Karpas-422 (cell line): ENCODE results near the gene OR4D10. TPM values are rescaled to one million over a fixed set of nuclear protein-coding genes. Genes with fewer than 3 reads are reported as not detected.
A peak's percentile ranks its signal among the peaks of the same experiment; 100 is the strongest.

Experiments
- DNase-seq: peaks from one replicate; pipeline ENCODE4 v3.0.0-alpha.2; 2015
- H2AFZ ChIP-seq: fragments of 200-600 bp; sonication (generic); 2 replicates; pipeline ENCODE4 v1.6.1; 2014; ENCODE audit warnings: antibody characterized with exemption, low read length, mixed read lengths
- H3K27ac ChIP-seq: fragments of 200-600 bp; sonication (generic); 2 replicates; pipeline ENCODE4 v1.5.1; 2014; ENCODE audit warnings: mild to moderate bottlenecking, low read length, moderate library complexity
- H3K27me3 ChIP-seq: fragments of 200-600 bp; sonication (generic); 2 replicates; pipeline ENCODE4 v1.6.1; 2014; ENCODE audit warnings: low read length, mixed read lengths
- H3K36me3 ChIP-seq: fragments of 200-600 bp; sonication (generic); 2 replicates; pipeline ENCODE4 v1.6.1; 2014; ENCODE audit warnings: low read length, mixed read lengths; ENCODE audit not compliant: insufficient read depth
- H3K4me1 ChIP-seq: fragments of 200-600 bp; sonication (generic); 2 replicates; pipeline ENCODE4 v1.6.1; 2014; ENCODE audit warnings: mild to moderate bottlenecking, low read length, mixed read lengths
- H3K4me2 ChIP-seq: fragments of 200-600 bp; sonication (generic); 2 replicates; pipeline ENCODE4 v1.6.1; 2014; ENCODE audit warnings: low read length, low read depth, mild to moderate bottlenecking; ENCODE audit not compliant: poor library complexity, severe bottlenecking
- H3K4me3 ChIP-seq: fragments of 200-600 bp; sonication (generic); 2 replicates; pipeline ENCODE4 v1.5.1; 2014; ENCODE audit warnings: mild to moderate bottlenecking, antibody characterized with exemption, low read length, mixed read lengths
- H3K79me2 ChIP-seq: fragments of 200-600 bp; sonication (generic); 2 replicates; pipeline ENCODE4 v1.6.1; 2014; ENCODE audit warnings: mild to moderate bottlenecking, low read length, mixed read lengths
- H3K9ac ChIP-seq: fragments of 200-600 bp; sonication (generic); 2 replicates; pipeline ENCODE4 v1.6.0; 2014; ENCODE audit warnings: low read length
- H3K9me2 ChIP-seq: fragments of 200-600 bp; sonication (generic), shearing (Covaris generic); replicated peaks from 2 replicates; pipeline ENCODE4 v1.6.0; 2014; ENCODE audit warnings: mild to moderate bottlenecking, low read length, moderate library complexity; ENCODE audit not compliant: insufficient read depth
- H3K9me3 ChIP-seq: fragments of 300-700, 200-600 bp; sonication (generic); 2 replicates; pipeline ENCODE4 v1.6.1; 2014; ENCODE audit warnings: low read length, mixed read lengths
- H4K20me1 ChIP-seq: fragments of 200-600 bp; sonication (generic); 2 replicates; pipeline ENCODE4 v1.6.1; 2014; ENCODE audit warnings: mild to moderate bottlenecking, antibody characterized with exemption, low read length, low read depth; ENCODE audit not compliant: insufficient read depth
- total RNA-seq: library from RNA; depleted of rRNA; stranded (reverse); fragments of >200 nt; shearing (Covaris generic); gene quantifications from 2 replicates; pipeline ENCODE4 v1.2.3, GENCODE V29; 2014; ENCODE audit warnings: low replicate concordance; rRNA removed

The OR4D10 gene
- total RNA-seq = not detected in 2 replicates

GRCh38 chr11:59473015-59473414 lies at the start of gene OR4D10:
Gene OR4D10, plus strand, starts transcription at chr11:59473315. Its CDS starts 4,115 bp downstream, at chr11:59477430.
- no peaks in the 10 kb centered on the region for H3K36me3 ChIP-seq
- H3K9ac ChIP-seq = no peak within 1 kb of the TSS
- H3K9me2 ChIP-seq = no peaks in the 10 kb centered on the region
- no peaks in the 10 kb centered on the region for H3K27me3 ChIP-seq
- H3K4me2 ChIP-seq = no peak within 1 kb of the TSS
- H3K4me1 ChIP-seq = no peaks in the 10 kb centered on the region
- no peak within 1 kb of the TSS for H2AFZ ChIP-seq
- H3K9me3 ChIP-seq = no peaks in the 10 kb centered on the region
- H3K4me3 ChIP-seq = no peak within 1 kb of the TSS
- no peaks in the 10 kb centered on the region for H4K20me1 ChIP-seq
- no peak for DNase-seq
- H3K79me2 ChIP-seq = no peaks in the 10 kb centered on the region
- no peak within 1 kb of the TSS for H3K27ac ChIP-seq

GRCh38 chr11:59423835-59424234 lies 49.3 kb upstream of the OR4D10 start:
- Histone ChIP-seq H3K9me2 (no peaks in the 10 kb centered on the region), H3K4me3 (no peak overlapping the region), H3K27me3 (no peaks in the 10 kb centered on the region), H3K9ac (no peak overlapping the region), H3K79me2 (no peaks in the 10 kb centered on the region), H2AFZ (no peak overlapping the region), H3K36me3 (no peaks in the 10 kb centered on the region), H3K4me2 (no peak overlapping the region), H3K9me3 (no peaks in the 10 kb centered on the region), H4K20me1 (no peaks in the 10 kb centered on the region), H3K27ac (no peak overlapping the region), H3K4me1 (no peaks in the 10 kb centered on the region)
- DNase-seq = no peak

- H3K9ac ChIP-seq = no peak overlapping the region
- no peaks in the 10 kb centered on the region for H3K36me3 ChIP-seq
- no peak overlapping the region for H3K4me2 ChIP-seq
- no peaks in the 10 kb centered on the region for H3K9me2 ChIP-seq
- no peaks in the 10 kb centered on the region for H4K20me1 ChIP-seq
- no peaks in the 10 kb centered on the region for H3K79me2 ChIP-seq
- no peaks in the 10 kb centered on the region for H3K27me3 ChIP-seq
- H3K4me1 ChIP-seq = no peaks in the 10 kb centered on the region
- H3K4me3 ChIP-seq = no peak overlapping the region
- no peak overlapping the region for H3K27ac ChIP-seq
- H2AFZ ChIP-seq = no peak overlapping the region
- no peaks in the 10 kb centered on the region for H3K9me3 ChIP-seq
- no peak for DNase-seq
Measured at GRCh38 chr11:59425131-59425530, 48.0 kb upstream of the OR4D10 start.

- Histone ChIP-seq H3K9me2 (no peaks in the 10 kb centered on the region), H3K27me3 (no peaks in the 10 kb centered on the region), H3K4me1 (no peaks in the 10 kb centered on the region), H3K27ac (no peak within 1 kb of the TSS), H2AFZ (no peak within 1 kb of the TSS), H3K4me2 (no peak within 1 kb of the TSS), H3K9ac (no peak within 1 kb of the TSS), H4K20me1 (no peaks in the 10 kb centered on the region), H3K4me3 (no peak within 1 kb of the TSS), H3K36me3 (no peaks in the 10 kb centered on the region), H3K79me2 (no peaks in the 10 kb centered on the region), H3K9me3 (no peaks in the 10 kb centered on the region)
- no peak for DNase-seq
Measured at GRCh38 chr11:59426361-59427067, 46.6 kb upstream of the OR4D10 start, which contains the start of gene OR5A2. Gene OR5A2, minus strand, starts transcription at chr11:59426413. Its CDS starts 3,460 bp downstream, at chr11:59422953.

- Histone ChIP-seq H3K27me3 (no peaks in the 10 kb centered on the region), H3K9me2 (no peaks in the 10 kb centered on the region), H3K36me3 (no peaks in the 10 kb centered on the region), H3K27ac (no peak overlapping the region), H3K4me3 (no peak overlapping the region), H4K20me1 (no peaks in the 10 kb centered on the region), H3K9me3 (no peaks in the 10 kb centered on the region), H2AFZ (no peak overlapping the region), H3K79me2 (no peaks in the 10 kb centered on the region), H3K9ac (no peak overlapping the region), H3K4me1 (no peaks in the 10 kb centered on the region), H3K4me2 (no peak overlapping the region)
- DNase-seq = no peak
Measured at GRCh38 chr11:59427068-59427382, 46.1 kb upstream of the OR4D10 start.

GRCh38 chr11:59429924-59430516 lies 43.1 kb upstream of the OR4D10 start:
- H3K4me1 ChIP-seq = no peaks in the 10 kb centered on the region
- no peaks in the 10 kb centered on the region for H3K9me2 ChIP-seq
- no peak overlapping the region for H3K4me3 ChIP-seq
- no peaks in the 10 kb centered on the region for H3K9me3 ChIP-seq
- H3K36me3 ChIP-seq = no peaks in the 10 kb centered on the region
- no peak overlapping the region for H2AFZ ChIP-seq
- no peaks in the 10 kb centered on the region for H3K79me2 ChIP-seq
- no peak overlapping the region for H3K9ac ChIP-seq
- DNase-seq = peak; percentile 91
- no peaks in the 10 kb centered on the region for H3K27me3 ChIP-seq
- H3K27ac ChIP-seq = no peak overlapping the region
- no peak overlapping the region for H3K4me2 ChIP-seq
- no peaks in the 10 kb centered on the region for H4K20me1 ChIP-seq

GRCh38 chr11:59436169-59436568 lies 36.9 kb upstream of the OR4D10 start, which contains the start of gene OR5A1:
Gene OR5A1, plus strand, starts transcription at chr11:59436469. Its CDS starts 6,700 bp downstream, at chr11:59443169.
- no peak within 1 kb of the TSS for H3K9ac ChIP-seq
- no peaks in the 10 kb centered on the region for H4K20me1 ChIP-seq
- DNase-seq = no peak
- H3K27me3 ChIP-seq = no peaks in the 10 kb centered on the region
- no peaks in the 10 kb centered on the region for H3K9me2 ChIP-seq
- no peaks in the 10 kb centered on the region for H3K36me3 ChIP-seq
- H3K27ac ChIP-seq = no peak within 1 kb of the TSS
- no peaks in the 10 kb centered on the region for H3K9me3 ChIP-seq
- H3K4me1 ChIP-seq = no peaks in the 10 kb centered on the region
- no peak within 1 kb of the TSS for H3K4me3 ChIP-seq
- H2AFZ ChIP-seq = no peak within 1 kb of the TSS
- no peak within 1 kb of the TSS for H3K4me2 ChIP-seq
- H3K79me2 ChIP-seq = no peaks in the 10 kb centered on the region

- H3K4me2 ChIP-seq = no peak overlapping the region
- no peaks in the 10 kb centered on the region for H4K20me1 ChIP-seq
- no peaks in the 10 kb centered on the region for H3K9me2 ChIP-seq
- no peak overlapping the region for H3K4me3 ChIP-seq
- H3K9me3 ChIP-seq = no peaks in the 10 kb centered on the region
- no peaks in the 10 kb centered on the region for H3K4me1 ChIP-seq
- H3K9ac ChIP-seq = no peak overlapping the region
- H3K27ac ChIP-seq = no peak overlapping the region
- no peak for DNase-seq
- no peaks in the 10 kb centered on the region for H3K79me2 ChIP-seq
- H3K36me3 ChIP-seq = no peaks in the 10 kb centered on the region
- H2AFZ ChIP-seq = no peak overlapping the region
- H3K27me3 ChIP-seq = no peaks in the 10 kb centered on the region
Measured at GRCh38 chr11:59437770-59438169, 35.3 kb upstream of the OR4D10 start.
